BE2C (cell line): Measurements from ENCODE around the gene SIVA1.

Source experiments
- DNase-seq: peaks from one replicate; pipeline ENCODE4 v3.0.0-alpha.2; 2020
- H3K27me3 ChIP-seq: fragments of 250-450 bp; sonication (Bioruptor Pico); 2 replicates; pipeline ENCODE4 v1.5.1; 2020; ENCODE audit warnings: mild to moderate bottlenecking
- H3K36me3 ChIP-seq: fragments of 250-450 bp; sonication (Bioruptor Pico); 2 replicates; pipeline ENCODE4 v1.5.1; 2020; ENCODE audit warnings: mild to moderate bottlenecking
- H3K4me1 ChIP-seq: fragments of 250-450 bp; sonication (Bioruptor Pico); 2 replicates; pipeline ENCODE4 v1.5.1; 2020
- H3K4me3 ChIP-seq: 2 replicates; pipeline ENCODE4 v1.5.1; 2011; ENCODE audit warnings: low read depth, low read length
- H3K9me3 ChIP-seq: fragments of 250-450 bp; sonication (Bioruptor Pico); 2 replicates; pipeline ENCODE4 v1.5.1; 2020
- TF ChIP-seq, protein P1 (sequence below): IDR thresholded peaks from 2 replicates; pipeline ENCODE4 v1.5.1; 2012; ENCODE audit warnings: mild to moderate bottlenecking, low read depth, low read length

The SIVA1 gene

DNA sequence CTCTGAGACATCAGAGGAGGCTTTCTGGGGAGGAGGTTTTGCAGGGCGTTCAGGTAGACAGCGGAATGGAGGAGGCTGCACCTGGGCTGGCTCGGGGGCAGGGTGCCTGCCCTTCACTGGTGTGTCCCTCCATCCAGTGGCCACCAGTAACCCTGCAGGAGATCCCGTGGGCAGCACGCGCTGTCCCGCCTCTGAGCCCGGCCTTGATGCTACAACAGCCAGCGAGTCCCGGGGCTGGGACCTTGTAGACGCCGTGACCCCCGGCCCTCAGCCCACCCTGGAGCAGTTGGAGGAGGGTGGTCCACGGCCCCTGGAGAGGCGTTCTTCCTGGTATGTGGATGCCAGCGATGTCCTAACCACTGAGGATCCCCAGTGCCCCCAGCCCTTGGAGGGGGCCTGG is 38.9 kb upstream of the SIVA1 start:
- Histone ChIP-seq H3K4me1 (no peaks in the 10 kb centered on the region), H3K36me3 (peaks cover 27% of the 10 kb centered on the region), H3K9me3 (no peaks in the 10 kb centered on the region), H3K4me3 (no peak overlapping the region), H3K27me3 (no peaks in the 10 kb centered on the region)
- DNase-seq = no peak
- TF ChIP-seq, protein P1, sequence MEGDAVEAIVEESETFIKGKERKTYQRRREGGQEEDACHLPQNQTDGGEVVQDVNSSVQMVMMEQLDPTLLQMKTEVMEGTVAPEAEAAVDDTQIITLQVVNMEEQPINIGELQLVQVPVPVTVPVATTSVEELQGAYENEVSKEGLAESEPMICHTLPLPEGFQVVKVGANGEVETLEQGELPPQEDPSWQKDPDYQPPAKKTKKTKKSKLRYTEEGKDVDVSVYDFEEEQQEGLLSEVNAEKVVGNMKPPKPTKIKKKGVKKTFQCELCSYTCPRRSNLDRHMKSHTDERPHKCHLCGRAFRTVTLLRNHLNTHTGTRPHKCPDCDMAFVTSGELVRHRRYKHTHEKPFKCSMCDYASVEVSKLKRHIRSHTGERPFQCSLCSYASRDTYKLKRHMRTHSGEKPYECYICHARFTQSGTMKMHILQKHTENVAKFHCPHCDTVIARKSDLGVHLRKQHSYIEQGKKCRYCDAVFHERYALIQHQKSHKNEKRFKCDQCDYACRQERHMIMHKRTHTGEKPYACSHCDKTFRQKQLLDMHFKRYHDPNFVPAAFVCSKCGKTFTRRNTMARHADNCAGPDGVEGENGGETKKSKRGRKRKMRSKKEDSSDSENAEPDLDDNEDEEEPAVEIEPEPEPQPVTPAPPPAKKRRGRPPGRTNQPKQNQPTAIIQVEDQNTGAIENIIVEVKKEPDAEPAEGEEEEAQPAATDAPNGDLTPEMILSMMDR = no peak

DNA sequence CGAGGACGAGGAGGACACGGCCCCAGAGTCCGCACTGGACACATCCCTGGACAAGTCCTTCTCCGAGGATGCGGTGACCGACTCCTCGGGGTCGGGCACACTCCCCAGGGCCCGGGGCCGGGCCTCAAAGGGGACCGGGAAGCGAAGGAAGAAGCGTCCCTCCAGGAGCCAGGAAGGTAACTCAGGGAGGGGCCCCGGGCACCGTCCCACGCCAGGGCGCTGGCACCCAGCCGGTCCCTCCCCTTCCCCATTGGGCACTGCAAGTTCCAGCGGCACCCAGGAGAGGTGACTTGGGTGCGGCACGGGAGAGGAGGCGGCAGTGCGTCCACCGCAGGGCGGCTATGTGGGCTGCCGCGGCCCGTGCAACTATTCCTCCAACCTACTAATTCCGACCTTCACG is 38.3 kb upstream of the SIVA1 start:
- Histone ChIP-seq H3K4me1 (no peaks in the 10 kb centered on the region), H3K27me3 (no peaks in the 10 kb centered on the region), H3K9me3 (no peaks in the 10 kb centered on the region), H3K36me3 (peaks cover 33% of the 10 kb centered on the region), H3K4me3 (no peak overlapping the region)
- TF ChIP-seq, protein P1 = no peak
- DNase-seq = no peak

DNA sequence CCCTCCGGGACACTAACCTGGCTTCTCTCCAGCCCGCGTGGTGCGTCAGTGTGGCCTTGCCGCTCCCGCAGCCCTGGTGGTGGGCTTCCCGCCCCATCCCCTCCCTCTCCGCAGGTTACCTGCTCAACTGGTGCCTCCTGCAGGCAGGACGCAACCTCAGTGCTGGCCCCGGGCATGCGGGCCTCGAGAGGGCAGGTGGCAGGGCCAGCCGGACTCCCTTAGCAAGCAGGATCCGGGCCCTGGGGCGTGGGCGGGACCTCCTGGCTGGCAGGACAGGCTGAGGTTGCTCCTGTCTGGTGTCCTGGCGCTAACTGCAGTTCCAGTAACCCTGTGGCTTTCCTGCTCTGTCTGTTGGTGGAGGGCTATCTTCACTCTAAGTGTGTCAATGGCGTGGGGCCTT is 37.5 kb upstream of the SIVA1 start:
- Histone ChIP-seq H3K4me1 (no peaks in the 10 kb centered on the region), H3K36me3 (peaks cover 36% of the 10 kb centered on the region), H3K27me3 (no peaks in the 10 kb centered on the region), H3K9me3 (no peaks in the 10 kb centered on the region), H3K4me3 (no peak overlapping the region)
- TF ChIP-seq, protein P1 = no peak
- DNase-seq = peak; percentile 51

DNA sequence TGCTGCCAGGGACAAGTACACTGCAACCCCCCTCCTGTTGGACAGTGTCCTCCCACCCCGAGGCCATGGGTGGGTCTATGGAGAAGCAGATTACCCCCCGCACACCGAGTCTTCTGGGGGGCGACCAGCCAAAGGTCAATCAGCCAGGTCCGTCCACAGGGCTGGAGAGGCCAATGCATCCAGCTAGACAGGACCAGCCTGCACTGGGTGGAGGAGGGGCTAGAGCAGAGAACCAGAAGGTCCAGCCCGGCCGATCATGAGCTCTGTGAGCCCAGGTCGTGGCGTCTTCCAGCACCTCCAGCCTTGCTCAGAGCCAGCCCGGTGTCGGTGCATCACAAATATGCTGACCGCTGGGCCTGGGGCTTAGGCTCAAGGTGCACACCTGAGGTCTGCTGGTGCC is 37.1 kb upstream of the SIVA1 start:
- no peaks in the 10 kb centered on the region for H3K9me3 ChIP-seq
- H3K27me3 ChIP-seq = no peaks in the 10 kb centered on the region
- TF ChIP-seq, protein P1 = no peak
- H3K4me1 ChIP-seq = no peaks in the 10 kb centered on the region
- DNase-seq = no peak
- no peak overlapping the region for H3K4me3 ChIP-seq
- H3K36me3 ChIP-seq = peaks cover 36% of the 10 kb centered on the region

DNA sequence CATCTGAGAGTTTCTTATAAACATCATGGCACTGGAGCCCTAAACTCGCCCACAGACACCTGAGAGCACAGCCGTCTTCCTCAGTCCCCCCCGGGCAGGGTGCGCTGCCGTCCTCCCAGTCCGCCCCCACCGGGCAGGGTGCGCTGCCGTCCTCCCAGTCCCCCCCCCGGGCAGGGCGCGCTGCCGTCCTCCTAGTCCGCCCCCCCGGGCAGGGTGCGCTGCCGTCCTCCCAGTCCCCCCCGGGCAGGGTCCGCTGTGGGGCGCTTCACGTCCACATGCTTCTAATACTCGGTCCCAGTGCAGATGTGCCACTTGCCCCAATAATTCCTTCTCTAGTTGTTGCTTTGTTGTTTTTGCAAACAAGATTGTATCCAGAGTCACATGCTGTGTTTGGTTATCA is 35.8 kb upstream of the SIVA1 start:
- TF ChIP-seq, protein P1 = no peak
- DNase-seq = no peak
- no peaks in the 10 kb centered on the region for H3K9me3 ChIP-seq
- peaks cover 37% of the 10 kb centered on the region for H3K36me3 ChIP-seq
- no peaks in the 10 kb centered on the region for H3K27me3 ChIP-seq
- H3K4me1 ChIP-seq = no peaks in the 10 kb centered on the region
- H3K4me3 ChIP-seq = no peak overlapping the region

DNA sequence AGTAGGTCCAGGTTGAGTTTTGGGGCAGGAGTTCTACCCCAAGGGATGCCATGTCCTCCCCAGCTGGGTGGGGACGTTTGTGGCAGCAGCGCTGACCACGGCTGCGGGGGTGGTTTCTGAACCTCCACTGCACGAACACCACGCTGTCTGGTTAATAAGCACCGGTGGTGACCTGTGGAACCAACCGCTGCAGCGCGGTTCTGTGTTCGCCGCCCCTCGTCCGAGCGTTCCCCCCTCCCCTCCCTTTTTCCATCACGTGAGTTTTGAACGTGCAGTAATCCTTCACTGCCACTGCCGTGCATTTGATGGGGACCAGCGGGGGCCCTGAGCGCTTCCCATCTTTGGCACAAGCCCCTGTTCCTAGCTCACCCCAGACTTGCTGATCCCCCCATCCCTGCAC is 35.3 kb upstream of the SIVA1 start:
- Histone ChIP-seq H3K27me3 (no peaks in the 10 kb centered on the region), H3K4me3 (no peak overlapping the region), H3K36me3 (peaks cover 37% of the 10 kb centered on the region), H3K4me1 (no peaks in the 10 kb centered on the region), H3K9me3 (no peaks in the 10 kb centered on the region)
- TF ChIP-seq, protein P1 = no peak
- no peak for DNase-seq
